ENCODE measurements around the gene MEI1.

DNA sequence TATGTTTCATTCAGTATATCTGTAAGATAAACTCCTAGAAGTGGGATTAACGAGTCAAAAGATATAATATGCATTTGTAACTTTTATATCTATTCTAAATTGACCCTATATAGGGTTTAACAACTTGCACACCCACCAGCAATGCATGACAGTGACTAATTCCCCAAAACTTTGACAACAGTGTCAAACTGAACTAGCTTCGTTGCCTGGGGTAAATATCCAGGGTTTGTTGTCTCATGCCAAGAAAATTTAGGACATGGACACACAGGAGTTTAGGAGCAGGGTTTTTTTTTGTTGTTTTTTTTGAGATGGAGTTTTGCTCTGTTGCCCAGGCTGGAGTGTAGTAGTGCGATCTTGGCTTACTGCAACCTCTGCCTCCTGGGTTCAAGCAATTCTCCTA, 15.7 kb upstream of the MEI1 start:
- TF ChIP-seq, protein P1, sequence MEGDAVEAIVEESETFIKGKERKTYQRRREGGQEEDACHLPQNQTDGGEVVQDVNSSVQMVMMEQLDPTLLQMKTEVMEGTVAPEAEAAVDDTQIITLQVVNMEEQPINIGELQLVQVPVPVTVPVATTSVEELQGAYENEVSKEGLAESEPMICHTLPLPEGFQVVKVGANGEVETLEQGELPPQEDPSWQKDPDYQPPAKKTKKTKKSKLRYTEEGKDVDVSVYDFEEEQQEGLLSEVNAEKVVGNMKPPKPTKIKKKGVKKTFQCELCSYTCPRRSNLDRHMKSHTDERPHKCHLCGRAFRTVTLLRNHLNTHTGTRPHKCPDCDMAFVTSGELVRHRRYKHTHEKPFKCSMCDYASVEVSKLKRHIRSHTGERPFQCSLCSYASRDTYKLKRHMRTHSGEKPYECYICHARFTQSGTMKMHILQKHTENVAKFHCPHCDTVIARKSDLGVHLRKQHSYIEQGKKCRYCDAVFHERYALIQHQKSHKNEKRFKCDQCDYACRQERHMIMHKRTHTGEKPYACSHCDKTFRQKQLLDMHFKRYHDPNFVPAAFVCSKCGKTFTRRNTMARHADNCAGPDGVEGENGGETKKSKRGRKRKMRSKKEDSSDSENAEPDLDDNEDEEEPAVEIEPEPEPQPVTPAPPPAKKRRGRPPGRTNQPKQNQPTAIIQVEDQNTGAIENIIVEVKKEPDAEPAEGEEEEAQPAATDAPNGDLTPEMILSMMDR (IDR thresholded peaks at IDR 0.05), result no peak
- TF ChIP-seq POLR2AphosphoS5 (IDR thresholded peaks at IDR 0.05; ENCODE audit: low read depth, low read length) (no peak), SIN3A (IDR thresholded peaks at IDR 0.05; ENCODE audit: borderline replicate concordance, insufficient read depth, low read depth, low read length) (no peak)

Measured in Panc1 (cell line).